ENCODE results near the gene ARHGEF19.

- no peak for TF ChIP-seq POLR2A (IDR thresholded peaks at IDR 0.05; ENCODE audit: low read length)
- TF ChIP-seq GATA1 (IDR thresholded peaks at IDR 0.05; ENCODE audit: low read depth, low read length), result no peak
Measured at GRCh38 chr1:16229976-16230740, 17.7 kb upstream of the ARHGEF19 start.
